Endothelial cell of umbilical vein (primary cell): Measurements from ENCODE around the gene UVRAG. TPM values are rescaled to one million over a fixed set of nuclear protein-coding genes. Genes with fewer than 3 reads are reported as not detected.
A peak's percentile ranks its signal among the peaks of the same experiment; 100 is the strongest.

Experiments used
- BruUV-seq: library from RNA; stranded (reverse); fragments of 400-500 nt; replicated peaks from 2 replicates; lab custom pipeline; 2021; lab: Mats Ljungman, UMichigan
- CTCF ChIA-PET: fragments of 300-600, 350-600 bp; sonication (Branson Sonifier 250); formaldehyde crosslinking; loops from one replicate; lab custom pipeline; 2021; ENCODE audit warnings: antibody characterized with exemption, inconsistent platforms; lab: Charles Lee
- POLR2A ChIA-PET: fragments of 300-600, 350-600 bp; sonication (Branson Sonifier 250); formaldehyde crosslinking; loops from one replicate; lab custom pipeline; 2021; ENCODE audit warnings: antibody characterized with exemption, inconsistent platforms; lab: Charles Lee
- DNase-seq: peaks from one replicate; pipeline ENCODE4 v3.0.0-alpha.2; 2011; ENCODE audit warnings: low read depth, low spot score
- FAIRE-seq: peaks from 2 replicates; lab custom pipeline; 2011; peaks lifted over from hg19 to GRCh38; lab: Jason Lieb, UNC
- H2AFZ ChIP-seq: 2 replicates; pipeline ENCODE4 v1.6.0; 2012; ENCODE audit warnings: low read depth, low read length, control low read depth, inconsistent platforms
- H3K27ac ChIP-seq: 2 replicates; pipeline ENCODE4 v1.5.1; 2011; ENCODE audit warnings: low read depth, mild to moderate bottlenecking, control low read depth, low read length, moderate library complexity; ENCODE audit not compliant: insufficient read depth
- H3K27me3 ChIP-seq, 2 experiments: 2 replicates each; pipeline versions ENCODE4 v1.6.0 to v1.6.1; 2011; ENCODE audit warnings: low read length in 2 of 2, mixed read lengths in 1 of 2; ENCODE audit not compliant: control insufficient read depth in 2 of 2, insufficient read depth in 2 of 2
- H3K36me3 ChIP-seq, 2 experiments: 2 replicates in 1 of 2; 3 replicates in 1 of 2; pipeline ENCODE4 v1.5.1; 2011; ENCODE audit warnings: low read length in 2 of 2, mild to moderate bottlenecking in 1 of 2, moderate library complexity in 1 of 2; ENCODE audit not compliant: control insufficient read depth in 2 of 2, insufficient read depth in 2 of 2; ENCODE audit errors: extremely low read depth in 1 of 2
- H3K4me1 ChIP-seq: 3 replicates; pipeline ENCODE4 v1.5.1; 2011; ENCODE audit warnings: mild to moderate bottlenecking, low read length; ENCODE audit not compliant: control insufficient read depth, insufficient read depth; ENCODE audit errors: extremely low read depth
- H3K4me2 ChIP-seq: 2 replicates; pipeline ENCODE4 v1.6.1; 2011; ENCODE audit warnings: low read length, control low read depth, mixed read lengths; ENCODE audit not compliant: insufficient read depth
- H3K4me3 ChIP-seq, 3 experiments: fragments of 200-600 bp in 1 of 3; sonication (generic), shearing (Covaris generic) in 1 of 3; replicated peaks in 1 of 3; 2 replicates each; pipeline ENCODE4 v1.5.1; 2011 to 2016; ENCODE audit warnings: control low read depth in 3 of 3, low read length in 3 of 3, mild to moderate bottlenecking in 2 of 3, inconsistent platforms in 1 of 3, low read depth in 1 of 3, moderate library complexity in 1 of 3; ENCODE audit not compliant: insufficient read depth in 1 of 3
- H3K79me2 ChIP-seq: 2 replicates; pipeline ENCODE4 v1.6.0; 2012; ENCODE audit warnings: low read length, inconsistent platforms; ENCODE audit not compliant: control insufficient read depth, insufficient read depth
- H3K9ac ChIP-seq: replicated peaks from 2 replicates; pipeline ENCODE3; 2011; ENCODE audit warnings: low read length, control low read depth; ENCODE audit not compliant: insufficient read depth; ENCODE audit errors: extremely low read depth
- H3K9me1 ChIP-seq: replicated peaks from 3 replicates; pipeline ENCODE4 v1.6.0; 2011; ENCODE audit warnings: mild to moderate bottlenecking, low read length; ENCODE audit not compliant: control insufficient read depth, insufficient read depth; ENCODE audit errors: extremely low read depth
- H3K9me3 ChIP-seq: replicated peaks from 2 replicates; pipeline ENCODE4 v1.5.1; 2012; ENCODE audit warnings: low read length, inconsistent platforms; ENCODE audit not compliant: control insufficient read depth, insufficient read depth
- H4K20me1 ChIP-seq: replicated peaks from 2 replicates; pipeline ENCODE3; 2011; ENCODE audit warnings: mild to moderate bottlenecking, low read length; ENCODE audit not compliant: control insufficient read depth, insufficient read depth; ENCODE audit errors: extremely low read depth
- CTCF ChIP-seq, 2 donors: IDR thresholded peaks; 1 replicate in 1 of 2; 2 replicates in 1 of 2; pipeline ENCODE4 v1.5.1; 2011; ENCODE audit warnings: low read length in 2 of 2, mild to moderate bottlenecking in 2 of 2, moderate library complexity in 2 of 2, control low read depth in 1 of 2, inconsistent platforms in 1 of 2, low read depth in 1 of 2; ENCODE audit not compliant: insufficient read depth in 1 of 2; ENCODE audit errors: extremely low read depth in 1 of 2
- EZH2 ChIP-seq: IDR thresholded peaks from 2 replicates; pipeline ENCODE4 v1.6.1; 2012; ENCODE audit warnings: borderline replicate concordance, low read depth, mild to moderate bottlenecking, moderate library complexity, low read length, inconsistent platforms; ENCODE audit not compliant: severe bottlenecking
- FOS ChIP-seq: IDR thresholded peaks from 2 replicates; pipeline ENCODE4 v1.6.1; 2011; ENCODE audit warnings: mild to moderate bottlenecking, low read length, moderate library complexity, borderline replicate concordance; ENCODE audit not compliant: insufficient read depth
- MAX ChIP-seq: IDR thresholded peaks from 2 replicates; pipeline ENCODE4 v1.6.1; 2011; ENCODE audit not compliant: insufficient read depth, insufficient read length
- POLR2A ChIP-seq: IDR thresholded peaks from 2 replicates; pipeline ENCODE4 v1.6.1; 2012; ENCODE audit warnings: low read depth, mild to moderate bottlenecking, control low read depth, low read length
- POLR2AphosphoS5 ChIP-seq: IDR thresholded peaks from 2 replicates; pipeline ENCODE4 v1.6.1; 2012; ENCODE audit warnings: low read depth, mild to moderate bottlenecking, control low read depth, low read length, moderate library complexity; ENCODE audit not compliant: insufficient read depth
- dilution Hi-C: fragments of 300-500 bp; cut with MboI; formaldehyde crosslinking; loops from one replicate; pipeline ENCODE4 v1.15.0; 2019; ENCODE audit warnings: low sequenced_read_pairs; ENCODE audit not compliant: extremely low pct_ligation_motif_present
- intact Hi-C: fragments of 100-400 bp; cut with micrococcal nuclease; formaldehyde crosslinking; loops from one replicate; pipeline ENCODE4 v1.10.0; 2022
- polyA plus RNA-seq, 4 experiments: library from polyadenylated mRNA; depleted of rRNA in 3 of 4; stranded (reverse) in 3 of 4; unstranded in 1 of 4; fragments of >200 nt; gene quantifications; 2 replicates each; pipeline versions ENCODE4 v1.2.1 to v1.2.3, GENCODE V29; 2011 to 2012; ENCODE audit warnings: missing spikeins in 1 of 4
- total RNA-seq: library from RNA; stranded (reverse); gene quantifications from 2 replicates; pipeline ENCODE4 v1.2.3, GENCODE V29; 2021

The UVRAG gene
- total and polyA plus RNA-seq, 2 donors (not counting 3 experiments of a cell fraction or from before 2014, with no cell fraction given), result 21.2 to 65.6 TPM

- Histone ChIP-seq H3K4me1 (no peaks in the 10 kb centered on the region), H3K9ac (no peak overlapping the region), H3K4me3 (no peak overlapping the region), H3K27ac (no peak overlapping the region), H4K20me1 (no peaks in the 10 kb centered on the region), H3K36me3 (peaks cover 2 to 3% of the 10 kb centered on the region in 2 experiments), H3K79me2 (no peaks in the 10 kb centered on the region), H3K4me2 (no peak overlapping the region), H3K9me1 (no peaks in the 10 kb centered on the region), H2AFZ (no peak overlapping the region), H3K9me3 (no peaks in the 10 kb centered on the region), H3K27me3 (no peaks in the 10 kb centered on the region)
- intact Hi-C loops, result no loop called here
- FAIRE-seq (no peak), DNase-seq (no peak)
- no TSS peak for BruUV-seq
- ChIA-PET CTCF (no interaction called here), POLR2A (no interaction called here)
- TF ChIP-seq FOS, result peak; percentile 55
- TF ChIP-seq EZH2, result no peak
- TF ChIP-seq MAX, result no peak
- no peak for TF ChIP-seq POLR2A
- TF ChIP-seq POLR2AphosphoS5, result no peak
- TF ChIP-seq CTCF (IDR thresholded peaks at IDR 0.05; ENCODE audit: extremely low read depth in 1 of 2, insufficient read depth in 1 of 2, low read depth in 1 of 2, low read length in 2 of 2), result no peak
- dilution Hi-C loops, result no loop called here
These were observed 252.1 kb downstream of the UVRAG start for GRCh38 chr11:76067099-76067498.
